ENCODE data around the gene MEOX1.

DNA sequence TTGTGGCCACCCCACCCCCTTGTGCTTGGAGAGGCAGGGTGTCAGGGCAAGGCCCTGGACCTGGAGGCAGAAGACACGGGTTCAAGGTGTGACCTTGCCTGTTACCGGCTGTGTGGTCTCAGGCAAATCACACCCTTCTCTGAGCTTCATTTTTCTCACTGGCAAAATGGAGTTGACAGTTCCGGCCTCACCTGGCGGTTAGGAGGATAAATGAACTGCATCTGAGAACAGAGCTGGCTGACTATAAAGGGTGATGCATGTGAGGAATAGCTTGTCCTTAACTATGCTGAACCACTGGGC lies 4.2 kb upstream of the MEOX1 start:
- TF ChIP-seq EZH2 (IDR thresholded peaks at IDR 0.05; ENCODE audit: insufficient read depth, poor library complexity, severe bottlenecking), result no peak
- TF ChIP-seq EZH2phosphoT487 (IDR thresholded peaks at IDR 0.05; ENCODE audit: insufficient read depth, low read depth), result no peak
